GM19463 (cell line): ENCODE measurements around the gene CYP1B1.
"Not testable (repeated sequence)": the region's sequence is repeated elsewhere in the genome, so short reads cannot be mapped to it uniquely, and the experiment has no call there.

Experiments
- ATAC-seq: cut with Tn5 transposase; IDR thresholded peaks from one replicate; pipeline ENCODE4 v1.9.1; 2021; ENCODE audit warnings: mild to moderate bottlenecking, moderate library complexity; ENCODE audit not compliant: unreplicated experiment

Gene CYP1B1

DNA sequence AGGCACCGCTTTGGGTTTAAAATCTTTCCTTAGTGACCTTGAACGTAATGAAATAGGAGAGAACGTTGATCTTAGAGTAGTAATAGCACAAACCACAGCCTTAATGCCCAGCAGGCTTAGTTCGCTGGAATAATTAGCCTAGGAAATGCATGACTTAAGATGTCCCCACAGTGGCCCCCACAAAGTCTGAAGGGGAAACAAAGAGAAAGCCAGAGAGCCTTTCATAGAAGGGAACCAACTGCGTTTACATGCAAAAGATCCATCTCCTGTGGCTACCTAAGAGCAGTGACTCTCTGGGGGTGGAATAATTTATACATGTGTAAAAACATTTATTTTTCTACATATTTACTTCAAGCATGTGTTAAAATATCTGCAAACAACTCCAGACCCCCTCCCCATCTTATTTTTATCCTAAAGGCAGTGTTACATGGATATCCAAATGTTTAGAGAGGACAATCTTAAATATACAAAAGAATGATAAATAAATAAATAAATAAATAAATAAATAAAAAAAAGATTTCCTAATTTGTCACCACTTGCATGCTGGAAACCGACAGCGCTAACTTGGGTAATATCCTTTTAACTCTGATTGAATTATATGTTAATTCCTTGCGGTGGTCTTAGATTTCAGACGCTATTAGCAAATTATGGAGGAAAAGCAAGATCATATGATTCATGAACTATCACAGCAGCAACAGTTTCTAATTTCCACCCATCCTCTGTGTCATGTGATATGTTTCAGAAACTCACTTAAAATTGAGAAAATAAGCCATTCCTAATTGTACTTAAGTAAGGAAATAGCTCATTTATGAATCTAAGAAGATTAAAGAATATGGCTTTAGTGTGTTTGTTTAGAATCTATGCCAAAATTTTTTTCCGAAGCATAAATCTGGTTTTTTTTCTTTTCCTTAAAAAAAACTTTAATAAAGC is 23.4 kb upstream of the CYP1B1 start:
- no peak for ATAC-seq

GRCh38 chr2:38098421-38099098 is 22.6 kb upstream of the CYP1B1 start:
- no peak for ATAC-seq

GRCh38 chr2:38097988-38098385 is 22.0 kb upstream of the CYP1B1 start:
- no peak for ATAC-seq

DNA sequence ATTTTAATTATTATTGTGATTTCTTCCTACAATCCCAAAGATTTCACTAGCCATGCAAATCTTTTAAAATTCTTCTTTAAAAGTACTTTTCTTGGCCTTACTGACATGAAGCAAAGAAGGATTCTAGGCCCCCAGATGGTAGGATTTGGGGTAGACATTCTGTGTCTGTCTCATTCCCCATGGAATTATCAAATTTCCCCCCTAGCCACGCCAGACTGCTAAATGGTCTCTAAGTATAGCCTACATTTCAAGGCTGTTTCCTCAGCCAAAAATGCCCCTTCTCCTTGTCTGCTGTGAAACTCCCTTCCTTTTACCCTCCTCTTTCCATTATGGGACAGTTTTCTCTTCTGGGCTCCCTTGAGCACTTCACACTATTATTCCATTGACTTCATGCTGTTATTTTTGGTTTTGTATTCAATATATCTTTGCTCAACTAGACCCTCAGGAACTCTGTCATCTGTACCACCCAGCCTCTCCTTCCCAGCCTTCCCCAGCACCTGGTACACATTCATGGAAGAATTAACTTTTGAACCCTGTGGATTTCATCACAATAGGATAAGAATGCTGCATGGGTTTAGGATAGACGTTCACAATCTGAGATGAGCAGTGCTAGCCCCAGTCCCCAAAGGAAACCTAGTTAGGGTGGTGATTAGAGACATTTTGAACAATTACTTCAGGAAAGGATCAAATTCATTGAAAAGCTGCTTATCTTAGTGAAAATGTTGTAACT is 21.5 kb upstream of the CYP1B1 start:
- no peak for ATAC-seq

DNA sequence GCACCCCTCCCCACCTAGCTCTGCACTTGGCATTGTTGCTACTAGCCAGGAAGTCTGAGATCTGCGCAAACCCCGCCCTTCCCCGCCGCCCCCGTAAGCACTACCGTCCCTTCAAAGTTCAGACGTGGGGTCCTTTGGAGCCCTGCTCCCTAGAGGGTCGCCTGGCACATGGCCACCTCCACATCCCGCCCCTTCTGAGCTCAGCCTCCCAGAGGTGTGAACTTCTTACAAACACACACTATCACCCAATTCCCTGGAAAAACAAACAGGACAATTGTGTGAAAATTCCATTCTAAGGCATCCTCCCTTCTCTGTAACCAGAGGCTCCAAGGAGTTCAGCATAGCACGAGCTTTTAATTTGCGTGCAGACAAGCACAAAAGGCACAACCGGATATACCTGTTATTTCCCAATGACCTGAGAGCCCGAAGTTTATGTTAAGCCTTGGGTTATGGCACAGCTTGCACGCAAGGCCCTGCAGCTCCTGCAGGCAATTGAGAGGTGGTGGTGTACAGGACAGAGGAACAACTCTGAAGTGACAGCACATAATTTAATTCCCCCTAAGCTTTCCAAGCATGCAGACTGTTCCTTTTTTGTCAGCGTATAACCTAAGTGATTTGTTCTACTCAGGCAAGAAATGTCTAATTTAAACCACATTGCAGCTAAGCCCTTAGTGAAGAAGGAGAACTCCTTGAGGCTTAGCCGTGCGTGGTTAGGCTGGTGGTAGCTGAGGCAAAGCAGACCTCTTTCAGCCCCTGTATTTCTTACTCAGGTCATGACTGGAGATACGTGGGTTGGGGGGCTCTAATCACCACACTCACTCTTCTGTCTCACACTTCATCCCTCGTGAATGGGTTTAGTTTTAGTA is 20.3 kb upstream of the CYP1B1 start:
- ATAC-seq: peak; percentile 65

GRCh38 chr2:38095079-38095995 is 19.4 kb upstream of the CYP1B1 start:
- no peak for ATAC-seq

DNA sequence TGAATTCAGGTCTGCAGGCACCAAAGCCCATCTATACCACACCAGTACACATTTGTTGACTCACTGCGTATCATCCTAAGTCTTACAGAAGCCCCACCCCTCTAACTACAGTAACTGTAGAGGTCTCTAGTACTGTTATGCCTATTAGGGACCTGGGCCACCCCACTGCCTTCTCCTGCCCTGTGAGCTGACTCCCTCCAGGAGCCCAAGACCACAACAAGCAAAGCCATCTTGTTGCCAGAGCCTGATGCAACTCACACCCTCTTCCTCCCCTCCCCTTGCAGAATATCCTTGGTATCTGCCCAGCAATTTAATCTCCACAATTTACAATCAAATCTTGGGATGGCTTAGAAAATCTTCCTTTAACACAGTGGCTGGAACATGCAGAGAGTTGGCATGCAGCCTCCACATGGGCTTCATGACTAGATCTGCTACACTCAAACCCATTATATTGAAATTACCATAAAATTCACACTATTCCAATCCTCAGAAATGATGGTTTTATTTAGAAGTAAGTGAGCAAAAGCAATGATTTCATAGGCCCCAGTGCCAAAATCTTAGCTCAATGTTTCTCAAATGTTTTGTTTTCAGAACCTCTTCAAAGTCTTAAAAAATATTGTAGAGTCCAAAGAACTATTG is 17.7 kb upstream of the CYP1B1 start:
- ATAC-seq: no peak

- ATAC-seq: no peak
Measured at GRCh38 chr2:38092196-38092902, 16.4 kb upstream of the CYP1B1 start.

- ATAC-seq: no peak
Measured at GRCh38 chr2:38091760-38092159, 15.8 kb upstream of the CYP1B1 start.

DNA sequence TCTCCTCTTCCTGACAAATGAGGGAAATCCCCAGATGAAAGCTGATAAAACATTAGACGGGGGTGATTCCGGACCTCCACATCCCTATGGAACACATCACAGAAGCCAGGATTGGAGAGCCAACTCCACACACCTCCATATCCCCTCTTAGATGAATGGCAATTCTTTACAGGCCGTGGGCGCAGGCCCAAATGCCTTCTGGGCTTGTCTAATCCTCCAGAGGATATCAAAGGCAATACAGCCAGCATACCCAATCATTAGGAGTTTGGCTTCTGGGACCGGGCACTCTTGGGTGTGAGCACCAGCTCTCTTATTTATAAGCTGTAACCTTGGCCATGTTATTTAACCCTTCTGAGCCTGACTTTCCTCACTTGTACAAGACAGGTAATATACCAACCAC is 15.0 kb upstream of the CYP1B1 start:
- ATAC-seq: no peak

GRCh38 chr2:38090212-38090611 is 14.3 kb upstream of the CYP1B1 start:
- not testable (repeated sequence) for ATAC-seq

- ATAC-seq: not testable (repeated sequence)
Measured at GRCh38 chr2:38085998-38086698, 10.2 kb upstream of the CYP1B1 start.

DNA sequence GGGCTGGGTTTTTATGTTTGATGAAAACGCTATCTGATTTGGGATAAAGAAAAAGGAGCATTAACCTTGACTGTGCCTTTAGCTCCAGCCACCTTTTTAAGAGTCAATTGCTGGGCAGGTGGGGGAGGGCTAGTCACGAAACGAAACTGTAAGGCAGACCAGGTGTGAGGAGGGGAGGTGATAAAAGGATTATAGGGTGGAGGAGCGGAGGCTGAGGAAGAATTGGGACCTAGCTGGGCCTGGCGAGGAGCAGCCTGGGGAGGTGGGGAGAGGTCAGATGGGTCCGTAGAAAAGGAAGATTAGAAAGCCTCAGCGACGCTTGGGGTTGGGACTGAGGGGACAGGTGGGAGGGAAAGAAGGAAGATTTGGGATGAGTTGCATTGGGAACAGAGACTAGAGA is 8.6 kb upstream of the CYP1B1 start:
- ATAC-seq: not testable (repeated sequence)

DNA sequence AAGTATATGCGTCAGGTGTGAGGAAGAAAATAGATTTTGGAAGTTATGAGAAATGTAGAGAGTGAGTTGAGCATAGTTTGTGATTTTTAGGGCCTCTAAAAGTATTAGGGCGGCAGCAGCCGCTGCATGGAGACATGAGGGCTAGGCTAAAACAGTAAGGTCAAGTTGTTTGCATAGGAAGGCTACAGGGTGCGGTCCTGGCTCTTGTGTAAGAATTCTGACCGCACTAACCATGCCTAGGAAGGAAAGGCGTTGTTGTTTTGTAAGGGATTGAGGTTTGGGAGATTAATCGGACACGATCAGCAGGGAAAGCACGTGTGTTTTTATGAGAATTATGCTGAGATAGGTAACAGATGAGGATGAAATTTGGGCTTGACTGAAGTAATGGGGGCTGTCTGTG is 6.8 kb upstream of the CYP1B1 start:
- ATAC-seq: not testable (repeated sequence)

GRCh38 chr2:38080346-38080745 is 4.4 kb upstream of the CYP1B1 start:
- no peak for ATAC-seq

DNA sequence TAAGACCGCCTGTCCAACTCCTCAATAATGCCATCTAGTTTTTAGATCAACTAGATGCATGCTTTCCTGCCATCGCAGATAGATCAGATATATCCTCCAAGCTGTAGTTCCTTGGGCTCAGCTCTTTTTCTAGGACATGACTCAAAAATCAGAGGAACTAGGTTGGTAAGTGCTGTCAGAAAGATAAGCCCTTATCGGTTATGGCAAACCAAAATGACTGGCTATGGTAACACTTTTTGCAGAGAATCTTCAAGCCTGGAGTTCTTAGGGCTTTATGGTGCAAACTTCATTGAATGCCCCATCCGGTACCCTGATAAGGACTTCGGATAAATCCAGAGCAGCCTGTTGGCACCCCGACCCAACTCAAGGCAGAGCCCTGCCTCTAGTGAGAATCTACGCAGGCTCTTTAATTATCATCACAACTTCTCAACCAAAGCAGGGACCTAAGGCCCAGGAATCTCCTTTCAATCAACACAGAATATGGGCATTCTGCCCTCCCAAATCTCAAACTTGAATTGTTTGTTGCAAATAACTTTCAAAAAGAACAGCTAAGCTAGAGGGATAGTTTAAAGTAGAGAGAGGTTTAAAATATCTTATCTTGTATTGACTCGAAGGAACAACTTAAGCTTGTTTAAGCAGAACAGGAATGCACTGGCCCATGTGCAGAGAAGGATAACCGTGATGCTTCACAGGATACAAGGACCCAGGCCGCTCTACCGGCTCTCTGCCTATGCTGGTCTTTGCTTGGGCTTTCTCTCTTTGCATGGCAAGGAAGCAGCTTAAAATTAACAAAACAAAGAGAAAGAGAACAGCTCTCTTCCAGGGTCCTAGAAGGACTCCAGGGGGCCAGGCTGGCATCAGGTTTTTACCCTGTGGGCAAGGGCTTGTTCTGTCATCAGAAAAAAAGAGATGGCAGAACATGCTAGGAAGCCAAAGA is 3.4 kb upstream of the CYP1B1 start:
- no peak for ATAC-seq

- ATAC-seq: no peak
Measured at GRCh38 chr2:38077431-38077769, 1.4 kb upstream of the CYP1B1 start.
